Activated naive CD4-positive, alpha-beta T cell treated with anti-CD3 and anti-CD28 coated beads, Interleukin-2, amount 50 U/mL, for 72 hours (primary cell): ENCODE measurements around the gene PDSS1. TPM values are rescaled to one million over a fixed set of nuclear protein-coding genes. Genes with fewer than 3 reads are reported as not detected.
"Not testable (repeated sequence)": the region's sequence is repeated elsewhere in the genome, so short reads cannot be mapped to it uniquely, and the experiment has no call there.

Experiments used
- ATAC-seq, 2 donors: fragments of 150-1000 bp; cut with Tn5 transposase; 2 replicates each; pipeline ENCODE4 v1.10.0; 2021; ENCODE audit warnings: mild to moderate bottlenecking in 2 of 2, moderate library complexity in 2 of 2
- DNase-seq, 2 donors: peaks; one replicate each; pipeline ENCODE4 v3.0.0; 2021 to 2022; ENCODE audit warnings: low spot score in 2 of 2
- H3K27ac Mint-ChIP-seq, 2 donors: one replicate each; pipeline ENCODE4 v1.8.0; 2022; ENCODE audit warnings: mild to moderate bottlenecking in 2 of 2, mixed read lengths in 2 of 2
- H3K36me3 Mint-ChIP-seq, 2 donors: one replicate each; pipeline ENCODE4 v1.8.0; 2022; ENCODE audit warnings: mixed read lengths in 2 of 2
- H3K9me3 Mint-ChIP-seq, 2 donors: one replicate each; pipeline ENCODE4 v1.8.0; 2022; ENCODE audit warnings: mixed read lengths in 2 of 2
- total RNA-seq, 2 donors: library from RNA; stranded (reverse); gene quantifications; one replicate each; pipeline ENCODE4 v1.2.3, GENCODE V29; 2022

Gene PDSS1
- 10 to 100 TPM; 11.5 to 17.6 TPM for total RNA-seq

- DNase-seq (peak; percentile 68 to 82), ATAC-seq (peak; percentile 86 to 90)
- peak within 1 kb of the TSS; percentile 96 to 98 for H3K27ac Mint-ChIP-seq
- no peaks in the 10 kb centered on the region for H3K9me3 Mint-ChIP-seq
- H3K36me3 Mint-ChIP-seq: peaks cover 25 to 37% of the 10 kb centered on the region in 2 donors
Measured at GRCh38 chr10:26697163-26697921, at the start of gene PDSS1. PDSS1 (plus strand) TSS chr10:26697701; CDS start chr10:26697712, 11 bp downstream.

- not testable (repeated sequence) for ATAC-seq, H3K27ac Mint-ChIP-seq, DNase-seq, H3K36me3 Mint-ChIP-seq, H3K9me3 Mint-ChIP-seq
Measured at GRCh38 chr10:26648245-26648636, 49.3 kb upstream of the PDSS1 start.

GRCh38 chr10:26650406-26650805 is 47.1 kb upstream of the PDSS1 start:
- ATAC-seq (no peak), DNase-seq (no peak)
- H3K27ac Mint-ChIP-seq: no peak overlapping the region
- H3K9me3 Mint-ChIP-seq: no peaks in the 10 kb centered on the region
- no peaks in the 10 kb centered on the region for H3K36me3 Mint-ChIP-seq

GRCh38 chr10:26651476-26651875 is 46.0 kb upstream of the PDSS1 start:
- H3K27ac Mint-ChIP-seq, ATAC-seq, DNase-seq, H3K9me3 Mint-ChIP-seq, H3K36me3 Mint-ChIP-seq: not testable (repeated sequence)

GRCh38 chr10:26653004-26653403 is 44.5 kb upstream of the PDSS1 start:
- Mint-ChIP-seq H3K9me3 (peaks cover 0 to 6% of the 10 kb centered on the region in 2 donors), H3K36me3 (no peaks in the 10 kb centered on the region), H3K27ac (no peak overlapping the region)
- DNase-seq (no peak), ATAC-seq (no peak)

GRCh38 chr10:26655746-26656145 is 41.8 kb upstream of the PDSS1 start:
- DNase-seq (no peak), ATAC-seq (no peak)
- Mint-ChIP-seq H3K36me3 (no peaks in the 10 kb centered on the region), H3K27ac (no peak overlapping the region), H3K9me3 (peaks cover 0 to 6% of the 10 kb centered on the region in 2 donors)

GRCh38 chr10:26662864-26663263 is 34.6 kb upstream of the PDSS1 start:
- Mint-ChIP-seq H3K9me3 (peaks cover 0 to 11% of the 10 kb centered on the region in 2 donors), H3K27ac (no peak overlapping the region), H3K36me3 (peaks cover 0 to 6% of the 10 kb centered on the region in 2 donors)
- DNase-seq (no peak), ATAC-seq (no peak)

- DNase-seq (no peak), ATAC-seq (no peak)
- H3K36me3 Mint-ChIP-seq: peaks cover 0 to 6% of the 10 kb centered on the region in 2 donors
- H3K9me3 Mint-ChIP-seq: peaks cover 0 to 10% of the 10 kb centered on the region in 2 donors
- H3K27ac Mint-ChIP-seq: no peak overlapping the region
Measured at GRCh38 chr10:26665080-26666048, 32.1 kb upstream of the PDSS1 start.

- DNase-seq: no peak
- ATAC-seq: no peak
- no peak overlapping the region for H3K27ac Mint-ChIP-seq
- no peaks in the 10 kb centered on the region for H3K9me3 Mint-ChIP-seq
- H3K36me3 Mint-ChIP-seq: no peaks in the 10 kb centered on the region
Measured at GRCh38 chr10:26675873-26676257, 21.6 kb upstream of the PDSS1 start.

- Mint-ChIP-seq H3K9me3 (no peaks in the 10 kb centered on the region), H3K36me3 (no peaks in the 10 kb centered on the region), H3K27ac (no peak overlapping the region)
- DNase-seq (no peak), ATAC-seq (no peak)
Measured at GRCh38 chr10:26679588-26679987, 17.9 kb upstream of the PDSS1 start.

- no peak overlapping the region for H3K27ac Mint-ChIP-seq
- ATAC-seq (no peak), DNase-seq (no peak)
- no peaks in the 10 kb centered on the region for H3K36me3 Mint-ChIP-seq
- no peaks in the 10 kb centered on the region for H3K9me3 Mint-ChIP-seq
Measured at GRCh38 chr10:26681076-26681475, 16.4 kb upstream of the PDSS1 start.

- ATAC-seq: peak in 1 of 2 donors; percentile 52
- DNase-seq, H3K27ac Mint-ChIP-seq, H3K36me3 Mint-ChIP-seq, H3K9me3 Mint-ChIP-seq: not testable (repeated sequence)
Measured at GRCh38 chr10:26681971-26682370, 15.5 kb upstream of the PDSS1 start.

GRCh38 chr10:26682931-26683330 is 14.6 kb upstream of the PDSS1 start:
- H3K36me3 Mint-ChIP-seq: no peaks in the 10 kb centered on the region
- no peaks in the 10 kb centered on the region for H3K9me3 Mint-ChIP-seq
- ATAC-seq (no peak), DNase-seq (no peak)
- H3K27ac Mint-ChIP-seq: peak overlapping the region in 1 of 2 donors; percentile 76

GRCh38 chr10:26684667-26685264 is 12.7 kb upstream of the PDSS1 start:
- H3K9me3 Mint-ChIP-seq, H3K36me3 Mint-ChIP-seq, H3K27ac Mint-ChIP-seq, DNase-seq: not testable (repeated sequence)
- ATAC-seq: peak; percentile 91 to 93

GRCh38 chr10:26685441-26685840 is 12.1 kb upstream of the PDSS1 start:
- Mint-ChIP-seq H3K36me3 (no peaks in the 10 kb centered on the region), H3K9me3 (no peaks in the 10 kb centered on the region), H3K27ac (no peak overlapping the region)
- no peak for DNase-seq
- ATAC-seq: no peak

GRCh38 chr10:26689399-26689798 is 8.1 kb upstream of the PDSS1 start:
- DNase-seq (no peak), ATAC-seq (no peak)
- no peak overlapping the region for H3K27ac Mint-ChIP-seq
- H3K36me3 Mint-ChIP-seq: no peaks in the 10 kb centered on the region
- no peaks in the 10 kb centered on the region for H3K9me3 Mint-ChIP-seq
